Stimulated activated naive B cell treated with anti-CD40 and anti-IgM and Interleukin-4, amounts not matched to agents 10 μg/mL and 1 μg/mL and 100 μg/mL, for 72 hours (primary cell): ENCODE measurements around the gene RNASEL.

ENCODE experiments used
- ATAC-seq, 2 donors: fragments of 150-1000 bp; cut with Tn5 transposase; replicated peaks; 2 replicates each; pipeline ENCODE4 v1.10.0; 2021; ENCODE audit warnings: moderate library complexity in 1 of 2
- DNase-seq: peaks from one replicate; pipeline ENCODE4 v3.0.0; 2021
- H3K27ac Mint-ChIP-seq: one replicate; pipeline ENCODE4 v1.8.0; 2022; ENCODE audit warnings: mild to moderate bottlenecking, mixed read lengths
- H3K27me3 Mint-ChIP-seq, 2 donors: one replicate each; pipeline ENCODE4 v1.8.0; 2022; ENCODE audit warnings: mixed read lengths in 2 of 2
- H3K36me3 Mint-ChIP-seq, 2 donors: one replicate each; pipeline ENCODE4 v1.8.0; 2022; ENCODE audit warnings: mixed read lengths in 2 of 2, mild to moderate bottlenecking in 1 of 2
- H3K4me1 Mint-ChIP-seq, 2 donors: one replicate each; pipeline ENCODE4 v1.8.0; 2022; ENCODE audit warnings: mixed read lengths in 2 of 2, mild to moderate bottlenecking in 1 of 2
- H3K4me3 Mint-ChIP-seq, 2 donors: one replicate each; pipeline ENCODE4 v1.8.0; 2022; ENCODE audit warnings: mild to moderate bottlenecking in 2 of 2, mixed read lengths in 2 of 2, moderate library complexity in 1 of 2
- H3K9me3 Mint-ChIP-seq, 2 donors: one replicate each; pipeline ENCODE4 v1.8.0; 2022; ENCODE audit warnings: mixed read lengths in 2 of 2, mild to moderate bottlenecking in 1 of 2

Gene RNASEL

GRCh38 chr1:182575540-182576149, 13.4 kb downstream of the RNASEL start:
- Mint-ChIP-seq H3K27me3 (no peaks in the 10 kb centered on the region), H3K4me1 (peaks cover 0 to 5% of the 10 kb centered on the region in 2 donors), H3K36me3 (peaks cover 33 to 50% of the 10 kb centered on the region in 2 donors), H3K4me3 (no peak overlapping the region), H3K27ac (no peak overlapping the region), H3K9me3 (no peaks in the 10 kb centered on the region)
- DNase-seq (no peak), ATAC-seq (no peak)

DNA sequence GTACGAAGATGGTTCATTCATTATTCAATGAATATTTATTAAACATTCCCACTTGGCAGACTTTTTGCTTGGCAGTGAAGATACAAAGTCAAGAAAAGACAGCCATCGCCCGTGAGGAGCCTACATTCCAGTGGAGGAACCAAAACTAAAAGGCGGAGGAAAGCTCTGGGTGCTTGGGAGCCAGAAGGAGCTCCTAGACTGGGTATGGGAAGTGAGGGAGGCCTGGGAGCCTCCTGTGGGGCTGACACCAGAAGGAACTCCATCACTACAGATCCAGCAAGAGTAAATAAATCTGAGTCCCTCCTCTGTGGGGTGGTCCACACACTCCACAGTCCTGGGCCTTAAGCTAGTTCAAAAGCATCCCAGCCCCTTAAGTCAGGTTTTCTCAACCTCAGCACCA, 14.9 kb downstream of the RNASEL start:
- Mint-ChIP-seq H3K4me3 (no peak overlapping the region), H3K9me3 (no peaks in the 10 kb centered on the region), H3K4me1 (peaks cover 0 to 3% of the 10 kb centered on the region in 2 donors), H3K36me3 (peaks cover 21 to 37% of the 10 kb centered on the region in 2 donors), H3K27ac (no peak overlapping the region), H3K27me3 (no peaks in the 10 kb centered on the region)
- DNase-seq: no peak
- ATAC-seq: no peak

DNA sequence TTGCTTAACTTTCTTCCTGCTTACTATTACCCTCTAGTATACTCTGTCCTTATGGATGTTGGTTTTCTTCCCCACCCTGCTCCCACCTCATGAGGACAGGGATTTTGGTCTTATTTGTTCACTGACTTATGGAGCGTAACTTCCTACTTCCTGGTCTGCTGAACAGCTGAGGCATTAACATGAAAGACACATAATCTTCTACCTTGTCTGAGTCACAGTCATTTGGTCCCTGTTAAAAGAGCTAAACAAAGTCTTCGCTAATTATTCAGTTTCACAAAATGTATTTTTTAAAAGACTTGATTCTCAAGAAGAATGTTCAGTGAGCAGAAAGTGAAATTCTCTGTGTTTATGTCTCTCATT, 18.5 kb downstream of the RNASEL start:
- Mint-ChIP-seq H3K27ac (no peak overlapping the region), H3K27me3 (no peaks in the 10 kb centered on the region), H3K9me3 (no peaks in the 10 kb centered on the region), H3K36me3 (peaks cover 9 to 15% of the 10 kb centered on the region in 2 donors), H3K4me1 (peaks cover 0 to 3% of the 10 kb centered on the region in 2 donors), H3K4me3 (no peak overlapping the region)
- DNase-seq (no peak), ATAC-seq (peak; percentile 81 to 82)

GRCh38 chr1:182569939-182570610, 19.0 kb downstream of the RNASEL start:
- H3K4me1 Mint-ChIP-seq: peaks cover 0 to 3% of the 10 kb centered on the region in 2 donors
- no peaks in the 10 kb centered on the region for H3K27me3 Mint-ChIP-seq
- DNase-seq (no peak), ATAC-seq (peak; percentile 43 to 55)
- H3K9me3 Mint-ChIP-seq: no peaks in the 10 kb centered on the region
- peaks cover 5 to 12% of the 10 kb centered on the region in 2 donors for H3K36me3 Mint-ChIP-seq
- no peak overlapping the region for H3K27ac Mint-ChIP-seq
- H3K4me3 Mint-ChIP-seq: no peak overlapping the region

GRCh38 chr1:182568647-182569284, 20.3 kb downstream of the RNASEL start:
- peaks cover 5 to 8% of the 10 kb centered on the region in 2 donors for H3K36me3 Mint-ChIP-seq
- ATAC-seq: peak; percentile 73 to 84
- no peak overlapping the region for H3K4me3 Mint-ChIP-seq
- H3K27ac Mint-ChIP-seq: no peak overlapping the region
- no peaks in the 10 kb centered on the region for H3K27me3 Mint-ChIP-seq
- peaks cover 0 to 3% of the 10 kb centered on the region in 2 donors for H3K4me1 Mint-ChIP-seq
- DNase-seq: no peak
- no peaks in the 10 kb centered on the region for H3K9me3 Mint-ChIP-seq

DNA sequence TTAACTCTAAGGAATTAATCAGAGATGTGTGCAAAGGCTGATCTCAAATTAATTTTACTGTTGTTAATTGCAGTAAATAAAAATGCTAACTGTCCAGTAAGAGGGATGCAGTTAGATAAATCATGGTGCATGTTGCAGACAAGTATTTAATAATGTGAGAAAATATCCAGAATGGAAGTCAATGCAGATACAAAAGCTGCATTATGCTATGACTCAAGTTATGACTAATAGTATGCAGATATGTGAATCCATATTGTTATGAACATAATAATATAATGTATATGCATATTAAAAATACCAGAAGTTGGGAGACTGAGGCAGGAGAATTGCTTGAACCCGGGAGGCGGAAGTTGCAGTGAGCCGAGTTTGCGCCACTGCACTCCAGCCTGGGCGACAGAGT, 21.4 kb downstream of the RNASEL start:
- Mint-ChIP-seq H3K27me3 (no peaks in the 10 kb centered on the region), H3K36me3 (peaks cover 0 to 3% of the 10 kb centered on the region in 2 donors), H3K27ac (no peak overlapping the region), H3K9me3 (no peaks in the 10 kb centered on the region), H3K4me3 (no peak overlapping the region), H3K4me1 (peaks cover 0 to 3% of the 10 kb centered on the region in 2 donors)
- DNase-seq: no peak
- ATAC-seq: no peak

GRCh38 chr1:182565537-182565936, 23.5 kb downstream of the RNASEL start:
- H3K4me1 Mint-ChIP-seq: no peaks in the 10 kb centered on the region
- H3K9me3 Mint-ChIP-seq: no peaks in the 10 kb centered on the region
- H3K27me3 Mint-ChIP-seq: no peaks in the 10 kb centered on the region
- no peaks in the 10 kb centered on the region for H3K36me3 Mint-ChIP-seq
- H3K4me3 Mint-ChIP-seq: no peak overlapping the region
- ATAC-seq (no peak), DNase-seq (no peak)
- H3K27ac Mint-ChIP-seq: no peak overlapping the region

DNA sequence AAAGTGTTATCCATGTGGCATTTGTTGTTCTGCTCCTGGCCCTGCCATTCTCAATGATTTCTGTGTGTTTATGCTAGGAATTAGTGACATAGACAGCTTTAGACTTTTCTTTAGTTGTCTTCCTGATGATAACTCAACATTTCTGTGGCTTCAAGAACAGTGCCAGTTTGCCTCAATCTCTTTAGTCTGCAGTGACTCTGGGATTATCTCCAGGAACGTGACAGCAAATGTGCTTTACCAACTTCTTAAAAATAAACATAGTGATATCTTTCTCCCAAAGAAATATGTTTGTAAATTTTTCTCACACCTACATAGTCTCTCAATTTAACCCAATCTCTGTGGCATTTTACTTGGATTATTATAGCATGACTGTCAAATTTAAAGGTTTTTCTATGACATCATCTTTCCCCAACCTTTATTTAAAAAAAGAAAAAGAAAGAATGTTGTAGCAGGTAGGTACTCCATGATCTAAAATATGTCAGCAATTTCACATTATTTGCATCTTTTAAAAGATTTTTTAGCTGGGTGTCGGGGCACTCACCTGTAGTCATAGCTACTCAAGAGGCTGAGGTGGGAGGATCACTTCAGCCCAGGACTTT, 24.6 kb downstream of the RNASEL start:
- ATAC-seq (no peak), DNase-seq (no peak)
- Mint-ChIP-seq H3K4me1 (no peaks in the 10 kb centered on the region), H3K27ac (no peak overlapping the region), H3K9me3 (no peaks in the 10 kb centered on the region), H3K36me3 (no peaks in the 10 kb centered on the region), H3K27me3 (no peaks in the 10 kb centered on the region), H3K4me3 (no peak overlapping the region)

- no peak for ATAC-seq
- no peak for DNase-seq
- Mint-ChIP-seq H3K27ac (no peak overlapping the region), H3K27me3 (no peaks in the 10 kb centered on the region), H3K4me1 (no peaks in the 10 kb centered on the region), H3K36me3 (no peaks in the 10 kb centered on the region), H3K4me3 (no peak overlapping the region), H3K9me3 (no peaks in the 10 kb centered on the region)
Measured at GRCh38 chr1:182563095-182563494, 26.0 kb downstream of the RNASEL start.

- H3K27ac Mint-ChIP-seq: no peak overlapping the region
- ATAC-seq (no peak), DNase-seq (no peak)
- H3K9me3 Mint-ChIP-seq: no peaks in the 10 kb centered on the region
- H3K4me1 Mint-ChIP-seq: peaks cover 2 to 5% of the 10 kb centered on the region in 2 donors
- no peak overlapping the region for H3K4me3 Mint-ChIP-seq
- H3K27me3 Mint-ChIP-seq: no peaks in the 10 kb centered on the region
- H3K36me3 Mint-ChIP-seq: no peaks in the 10 kb centered on the region
Measured at GRCh38 chr1:182561456-182561855, 27.6 kb downstream of the RNASEL start.

DNA sequence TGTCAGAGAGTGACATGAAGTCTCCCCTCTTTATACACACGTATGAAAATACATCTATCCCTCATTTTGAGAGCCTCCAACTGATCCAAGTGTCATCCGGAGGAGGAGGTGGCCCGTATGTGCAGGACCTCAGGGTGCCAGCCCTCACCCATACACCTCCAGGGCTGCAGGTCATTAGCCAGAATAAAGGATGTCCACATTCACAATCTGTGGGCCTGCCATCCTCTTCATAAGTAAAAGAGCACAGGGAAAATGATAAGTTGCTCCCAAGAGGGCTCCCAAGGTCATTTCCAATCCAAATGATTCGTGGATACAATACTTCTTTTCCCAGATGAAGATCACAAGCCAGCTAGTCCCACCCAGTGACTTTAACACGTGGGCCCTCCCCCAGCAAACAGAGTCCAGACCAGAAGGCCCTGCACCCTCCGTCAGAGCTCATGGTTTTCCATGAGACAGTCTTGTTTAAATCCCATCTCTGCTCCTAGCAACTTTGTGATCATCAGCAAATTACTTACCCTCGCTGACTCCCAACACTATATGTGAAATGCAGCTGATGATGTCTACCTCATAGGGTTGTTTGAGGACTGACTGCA, 28.6 kb downstream of the RNASEL start:
- H3K9me3 Mint-ChIP-seq: no peaks in the 10 kb centered on the region
- ATAC-seq: no peak
- H3K4me1 Mint-ChIP-seq: peaks cover 2 to 5% of the 10 kb centered on the region in 2 donors
- H3K27me3 Mint-ChIP-seq: no peaks in the 10 kb centered on the region
- no peak for DNase-seq
- H3K27ac Mint-ChIP-seq: no peak overlapping the region
- no peaks in the 10 kb centered on the region for H3K36me3 Mint-ChIP-seq
- no peak overlapping the region for H3K4me3 Mint-ChIP-seq

DNA sequence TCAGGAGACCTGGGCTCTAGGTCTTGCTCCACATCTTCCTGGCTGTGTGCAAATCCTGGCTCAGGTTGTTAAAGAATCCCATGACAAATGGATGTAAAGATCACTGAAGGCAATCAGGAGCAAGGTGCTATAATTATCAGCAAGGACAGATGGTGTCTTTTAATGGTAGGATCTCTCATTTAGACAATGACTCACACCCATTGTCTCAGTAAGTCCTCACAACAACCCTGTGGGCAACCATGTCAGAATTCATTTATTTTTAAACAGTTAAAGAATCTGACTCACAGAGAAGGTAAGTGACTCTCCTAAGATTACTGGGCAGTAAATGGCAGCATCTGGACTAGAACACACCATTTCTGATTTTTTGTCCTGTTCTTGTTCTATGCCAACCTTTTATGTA, 32.8 kb downstream of the RNASEL start:
- H3K9me3 Mint-ChIP-seq: peaks cover 0 to 6% of the 10 kb centered on the region in 2 donors
- H3K4me3 Mint-ChIP-seq: no peak overlapping the region
- H3K4me1 Mint-ChIP-seq: peaks cover 2 to 5% of the 10 kb centered on the region in 2 donors
- no peak overlapping the region for H3K27ac Mint-ChIP-seq
- ATAC-seq (peak in 1 of 2 donors; percentile 36), DNase-seq (no peak)
- peaks cover 0 to 3% of the 10 kb centered on the region in 2 donors for H3K36me3 Mint-ChIP-seq
- H3K27me3 Mint-ChIP-seq: no peaks in the 10 kb centered on the region

GRCh38 chr1:182555493-182555892, 33.6 kb downstream of the RNASEL start:
- Mint-ChIP-seq H3K4me1 (peaks cover 2 to 5% of the 10 kb centered on the region in 2 donors), H3K9me3 (peaks cover 0 to 6% of the 10 kb centered on the region in 2 donors), H3K27me3 (no peaks in the 10 kb centered on the region), H3K27ac (no peak overlapping the region), H3K36me3 (peaks cover 0 to 3% of the 10 kb centered on the region in 2 donors), H3K4me3 (no peak overlapping the region)
- DNase-seq: no peak
- no peak for ATAC-seq

- Mint-ChIP-seq H3K27ac (no peak overlapping the region), H3K4me3 (no peak overlapping the region), H3K36me3 (peaks cover 0 to 3% of the 10 kb centered on the region in 2 donors), H3K9me3 (peaks cover 0 to 6% of the 10 kb centered on the region in 2 donors), H3K27me3 (no peaks in the 10 kb centered on the region), H3K4me1 (peaks cover 2 to 5% of the 10 kb centered on the region in 2 donors)
- ATAC-seq (no peak), DNase-seq (no peak)
Measured at GRCh38 chr1:182552527-182552926, 36.5 kb downstream of the RNASEL start.
